ENCODE data around the gene ONECUT2.
A peak's percentile ranks its signal among the peaks of the same experiment; 100 is the strongest.

The ONECUT2 gene

GRCh38 chr18:57447154-57447621 lies 12.0 kb downstream of the ONECUT2 start:
- Histone ChIP-seq H3K36me3 (ENCODE audit: control insufficient read depth in 2 of 2, insufficient read depth in 2 of 2, low read length in 2 of 2) (no peaks in the 10 kb centered on the region), H3K27ac (ENCODE audit: low read length) (no peak overlapping the region), H3K9ac (ENCODE audit: low read length in 2 of 2) (no peak overlapping the region), H3K4me3 (ENCODE audit: low read length in 2 of 2) (no peak overlapping the region), H3K27me3 (ENCODE audit: control insufficient read depth in 1 of 2, insufficient read depth in 2 of 2, low read length in 2 of 2) (peaks cover 41 to 45% of the 10 kb centered on the region in 2 donors), H3K4me1 (ENCODE audit: control insufficient read depth, insufficient read depth, low read length) (no peaks in the 10 kb centered on the region), H3K9me3 (ENCODE audit: control insufficient read depth in 2 of 2, low read length in 2 of 2) (peaks cover 0 to 3% of the 10 kb centered on the region in 2 donors)

- Histone ChIP-seq H3K27ac (ENCODE audit: low read length) (no peak overlapping the region), H3K4me3 (ENCODE audit: low read length in 2 of 2) (no peak overlapping the region), H3K36me3 (ENCODE audit: control insufficient read depth in 2 of 2, insufficient read depth in 2 of 2, low read length in 2 of 2) (no peaks in the 10 kb centered on the region), H3K9me3 (ENCODE audit: control insufficient read depth in 2 of 2, low read length in 2 of 2) (peaks cover 0 to 2% of the 10 kb centered on the region in 2 donors), H3K4me1 (ENCODE audit: control insufficient read depth, insufficient read depth, low read length) (no peaks in the 10 kb centered on the region), H3K27me3 (ENCODE audit: control insufficient read depth in 1 of 2, insufficient read depth in 2 of 2, low read length in 2 of 2) (peaks cover 0 to 14% of the 10 kb centered on the region in 2 donors), H3K9ac (ENCODE audit: low read length in 2 of 2) (no peak overlapping the region)
These were observed 20.5 kb downstream of the ONECUT2 start for GRCh38 chr18:57455576-57456129.

- H3K4me3 ChIP-seq (ENCODE audit: low read length in 2 of 2): no peak overlapping the region
- H3K4me1 ChIP-seq (ENCODE audit: control insufficient read depth, insufficient read depth, low read length): peaks cover 8% of the 10 kb centered on the region
- no peak overlapping the region for H3K27ac ChIP-seq (ENCODE audit: low read length)
- H3K36me3 ChIP-seq (ENCODE audit: control insufficient read depth in 2 of 2, insufficient read depth in 2 of 2, low read length in 2 of 2): no peaks in the 10 kb centered on the region
- H3K9ac ChIP-seq (ENCODE audit: low read length in 2 of 2): no peak overlapping the region
- peaks cover 0 to 4% of the 10 kb centered on the region in 2 donors for H3K9me3 ChIP-seq (ENCODE audit: control insufficient read depth in 2 of 2, low read length in 2 of 2)
- no peaks in the 10 kb centered on the region for H3K27me3 ChIP-seq (ENCODE audit: control insufficient read depth in 1 of 2, insufficient read depth in 2 of 2, low read length in 2 of 2)
These were observed 26.6 kb downstream of the ONECUT2 start for GRCh38 chr18:57461652-57462269.

GRCh38 chr18:57466307-57466706 lies 31.1 kb downstream of the ONECUT2 start:
- peaks cover 0 to 4% of the 10 kb centered on the region in 2 donors for H3K9me3 ChIP-seq (ENCODE audit: control insufficient read depth in 2 of 2, low read length in 2 of 2)
- H3K27me3 ChIP-seq (ENCODE audit: control insufficient read depth in 1 of 2, insufficient read depth in 2 of 2, low read length in 2 of 2): no peaks in the 10 kb centered on the region
- no peak overlapping the region for H3K4me3 ChIP-seq (ENCODE audit: low read length in 2 of 2)
- no peak overlapping the region for H3K9ac ChIP-seq (ENCODE audit: low read length in 2 of 2)
- H3K4me1 ChIP-seq (ENCODE audit: control insufficient read depth, insufficient read depth, low read length): peaks cover 8% of the 10 kb centered on the region
- H3K27ac ChIP-seq (ENCODE audit: low read length): no peak overlapping the region
- no peaks in the 10 kb centered on the region for H3K36me3 ChIP-seq (ENCODE audit: control insufficient read depth in 2 of 2, insufficient read depth in 2 of 2, low read length in 2 of 2)

GRCh38 chr18:57466745-57467409 lies 31.7 kb downstream of the ONECUT2 start:
- no peaks in the 10 kb centered on the region for H3K27me3 ChIP-seq (ENCODE audit: control insufficient read depth in 1 of 2, insufficient read depth in 2 of 2, low read length in 2 of 2)
- H3K27ac ChIP-seq (ENCODE audit: low read length): no peak overlapping the region
- no peak overlapping the region for H3K4me3 ChIP-seq (ENCODE audit: low read length in 2 of 2)
- no peaks in the 10 kb centered on the region for H3K9me3 ChIP-seq (ENCODE audit: control insufficient read depth in 2 of 2, low read length in 2 of 2)
- no peaks in the 10 kb centered on the region for H3K36me3 ChIP-seq (ENCODE audit: control insufficient read depth in 2 of 2, insufficient read depth in 2 of 2, low read length in 2 of 2)
- H3K9ac ChIP-seq (ENCODE audit: low read length in 2 of 2): no peak overlapping the region
- peaks cover 8% of the 10 kb centered on the region for H3K4me1 ChIP-seq (ENCODE audit: control insufficient read depth, insufficient read depth, low read length)

GRCh38 chr18:57469884-57470283 lies 34.7 kb downstream of the ONECUT2 start:
- no peak overlapping the region for H3K9ac ChIP-seq (ENCODE audit: low read length in 2 of 2)
- no peaks in the 10 kb centered on the region for H3K9me3 ChIP-seq (ENCODE audit: control insufficient read depth in 2 of 2, low read length in 2 of 2)
- no peak overlapping the region for H3K27ac ChIP-seq (ENCODE audit: low read length)
- H3K36me3 ChIP-seq (ENCODE audit: control insufficient read depth in 2 of 2, insufficient read depth in 2 of 2, low read length in 2 of 2): no peaks in the 10 kb centered on the region
- H3K4me1 ChIP-seq (ENCODE audit: control insufficient read depth, insufficient read depth, low read length): peaks cover 8% of the 10 kb centered on the region
- peaks cover 0 to 2% of the 10 kb centered on the region in 2 donors for H3K27me3 ChIP-seq (ENCODE audit: control insufficient read depth in 1 of 2, insufficient read depth in 2 of 2, low read length in 2 of 2)
- H3K4me3 ChIP-seq (ENCODE audit: low read length in 2 of 2): no peak overlapping the region

GRCh38 chr18:57475408-57475807 lies 40.2 kb downstream of the ONECUT2 start:
- Histone ChIP-seq H3K27me3 (ENCODE audit: control insufficient read depth in 1 of 2, insufficient read depth in 2 of 2, low read length in 2 of 2) (peaks cover 0 to 5% of the 10 kb centered on the region in 2 donors), H3K4me3 (ENCODE audit: low read length in 2 of 2) (no peak overlapping the region), H3K4me1 (ENCODE audit: control insufficient read depth, insufficient read depth, low read length) (no peaks in the 10 kb centered on the region), H3K27ac (ENCODE audit: low read length) (no peak overlapping the region), H3K9ac (ENCODE audit: low read length in 2 of 2) (no peak overlapping the region), H3K9me3 (ENCODE audit: control insufficient read depth in 2 of 2, low read length in 2 of 2) (no peaks in the 10 kb centered on the region), H3K36me3 (ENCODE audit: control insufficient read depth in 2 of 2, insufficient read depth in 2 of 2, low read length in 2 of 2) (no peaks in the 10 kb centered on the region)

GRCh38 chr18:57475903-57476302 lies 40.7 kb downstream of the ONECUT2 start:
- H3K9ac ChIP-seq (ENCODE audit: low read length in 2 of 2): no peak overlapping the region
- peaks cover 0 to 5% of the 10 kb centered on the region in 2 donors for H3K27me3 ChIP-seq (ENCODE audit: control insufficient read depth in 1 of 2, insufficient read depth in 2 of 2, low read length in 2 of 2)

GRCh38 chr18:57480733-57481132 lies 45.6 kb downstream of the ONECUT2 start:
- Histone ChIP-seq H3K4me3 (ENCODE audit: low read length in 2 of 2) (no peak overlapping the region), H3K9me3 (ENCODE audit: control insufficient read depth in 2 of 2, low read length in 2 of 2) (no peaks in the 10 kb centered on the region), H3K36me3 (ENCODE audit: control insufficient read depth in 2 of 2, insufficient read depth in 2 of 2, low read length in 2 of 2) (no peaks in the 10 kb centered on the region), H3K9ac (ENCODE audit: low read length in 2 of 2) (no peak overlapping the region), H3K4me1 (ENCODE audit: control insufficient read depth, insufficient read depth, low read length) (no peaks in the 10 kb centered on the region), H3K27ac (ENCODE audit: low read length) (no peak overlapping the region), H3K27me3 (ENCODE audit: control insufficient read depth in 1 of 2, insufficient read depth in 2 of 2, low read length in 2 of 2) (no peaks in the 10 kb centered on the region)

More at GRCh38 chr18:57475903-57476302, 40.7 kb downstream of the ONECUT2 start:
- no peaks in the 10 kb centered on the region for H3K9me3 ChIP-seq (ENCODE audit: control insufficient read depth in 2 of 2, low read length in 2 of 2)
- no peak overlapping the region for H3K27ac ChIP-seq (ENCODE audit: low read length)
- H3K36me3 ChIP-seq (ENCODE audit: control insufficient read depth in 2 of 2, insufficient read depth in 2 of 2, low read length in 2 of 2): no peaks in the 10 kb centered on the region
- no peaks in the 10 kb centered on the region for H3K4me1 ChIP-seq (ENCODE audit: control insufficient read depth, insufficient read depth, low read length)
- no peak overlapping the region for H3K4me3 ChIP-seq (ENCODE audit: low read length in 2 of 2)

GRCh38 chr18:57497372-57498294 lies 62.5 kb downstream of the ONECUT2 start:
- Histone ChIP-seq H3K27me3 (ENCODE audit: control insufficient read depth in 1 of 2, insufficient read depth in 2 of 2, low read length in 2 of 2) (no peaks in the 10 kb centered on the region), H3K4me1 (ENCODE audit: control insufficient read depth, insufficient read depth, low read length) (peaks cover 9% of the 10 kb centered on the region), H3K4me3 (ENCODE audit: low read length in 2 of 2) (peak overlapping the region in 1 of 2 donors; percentile 15), H3K36me3 (ENCODE audit: control insufficient read depth in 2 of 2, insufficient read depth in 2 of 2, low read length in 2 of 2) (no peaks in the 10 kb centered on the region), H3K27ac (ENCODE audit: low read length) (no peak overlapping the region), H3K9ac (ENCODE audit: low read length in 2 of 2) (no peak overlapping the region), H3K9me3 (ENCODE audit: control insufficient read depth in 2 of 2, low read length in 2 of 2) (no peaks in the 10 kb centered on the region)

Measured in stomach smooth muscle (tissue), 2 donors.